Left ventricle myocardium superior (tissue), 1 donor: Measurements from ENCODE around the gene CYTH4. TPM values are rescaled to one million over a fixed set of nuclear protein-coding genes. Genes with fewer than 3 reads are reported as not detected.
"Not testable (repeated sequence)": the region's sequence is repeated elsewhere in the genome, so short reads cannot be mapped to it uniquely, and the experiment has no call there.

ENCODE experiments used
- ATAC-seq: fragments of 200-7000 bp; cut with Tn5 transposase; one replicate; pipeline ENCODE4 v1.9.1; 2020; ENCODE audit warnings: mild to moderate bottlenecking, moderate library complexity
- DNase-seq: peaks from one replicate; pipeline ENCODE4 v3.0.0-alpha.2; 2020
- intact Hi-C: fragments of 100-400 bp; cut with micrococcal nuclease; formaldehyde crosslinking; loops from one replicate; pipeline ENCODE4 v1.11.0; 2022
- long read RNA-seq: library from polyadenylated mRNA; unstranded; transcript quantifications from one replicate; pipeline ENCODE4 v2.0.0, GENCODE V29; 2021
- total RNA-seq: library from RNA; stranded (reverse); fragmentation: NEBNext Ultra II Directional; extraction: Animal tissue kit (Norgen Biotek cat#: 25700); gene quantifications from one replicate; pipeline ENCODE4 v1.2.1, GENCODE V29; 2021
- donor health status: DM: no; HTN: yes; CAD: no; lungs with severe emphysema.

The CYTH4 gene
- 6.2 TPM for total RNA-seq
- long read RNA-seq, partial matches to known transcripts = 2 of 7 reads
- long read RNA-seq, other reads (novel, unspliced or antisense) = 1 of 7 reads

- ATAC-seq = peak; percentile 49
- intact Hi-C loops = no loop called here
- DNase-seq = peak; percentile 76
Measured at GRCh38 chr22:37282385-37282677, at the start of gene CYTH4. TSS of gene CYTH4 (plus strand) at chr22:37282508. CDS start at chr22:37282570, 62 bp downstream.

GRCh38 chr22:37233371-37233750 lies 48.9 kb upstream of the CYTH4 start:
- DNase-seq, ATAC-seq, intact Hi-C loops: not testable (repeated sequence)

- intact Hi-C loops = no loop called here
- DNase-seq (no peak), ATAC-seq (no peak)
Measured at GRCh38 chr22:37233751-37234631, 48.3 kb upstream of the CYTH4 start.

GRCh38 chr22:37234736-37235711 lies 47.3 kb upstream of the CYTH4 start:
- ATAC-seq (no peak), DNase-seq (no peak)
- intact Hi-C loops = no loop called here

GRCh38 chr22:37235897-37236607 lies 46.3 kb upstream of the CYTH4 start:
- no peak for DNase-seq
- intact Hi-C loops = no loop called here
- no peak for ATAC-seq

GRCh38 chr22:37237371-37238268 lies 44.7 kb upstream of the CYTH4 start:
- ATAC-seq = no peak
- intact Hi-C loops = no loop called here
- DNase-seq = no peak

- ATAC-seq (no peak), DNase-seq (no peak)
- intact Hi-C loops = no loop called here
Measured at GRCh38 chr22:37239336-37240239, 42.7 kb upstream of the CYTH4 start.

- DNase-seq (no peak), ATAC-seq (no peak)
- intact Hi-C loops = no loop called here
Measured at GRCh38 chr22:37240240-37240940, 41.9 kb upstream of the CYTH4 start.

GRCh38 chr22:37240941-37241320 lies 41.4 kb upstream of the CYTH4 start:
- DNase-seq = no peak
- intact Hi-C loops = no loop called here

GRCh38 chr22:37241351-37242142 lies 40.8 kb upstream of the CYTH4 start:
- intact Hi-C loops = no loop called here
- no peak for DNase-seq
- ATAC-seq = no peak

More at GRCh38 chr22:37240941-37241320, 41.4 kb upstream of the CYTH4 start:
- ATAC-seq = no peak

GRCh38 chr22:37242395-37242918 lies 39.9 kb upstream of the CYTH4 start:
- ATAC-seq (peak; percentile 65), DNase-seq (peak; percentile 61)
- intact Hi-C loops = no loop called here

- ATAC-seq (no peak), DNase-seq (no peak)
- intact Hi-C loops = no loop called here
Measured at GRCh38 chr22:37243402-37244113, 38.8 kb upstream of the CYTH4 start.

- DNase-seq (peak; percentile 81), ATAC-seq (peak; percentile 79)
Measured at GRCh38 chr22:37244114-37244921, 38.0 kb upstream of the CYTH4 start, which contains the start of gene RAC2. TSS of gene RAC2 (minus strand) at chr22:37244269. CDS start at chr22:37244148, 121 bp downstream.

More at GRCh38 chr22:37244114-37244921, 38.0 kb upstream of the CYTH4 start, which contains the start of gene RAC2:
- intact Hi-C loops = no loop called here
